ENCODE data around the gene MPZL1. TPM values are rescaled to one million over a fixed set of nuclear protein-coding genes. Genes with fewer than 3 reads are reported as not detected.
"Not testable (repeated sequence)": the region's sequence is repeated elsewhere in the genome, so short reads cannot be mapped to it uniquely, and the experiment has no call there.

The MPZL1 gene
- polyA plus RNA-seq, 1 donor, result 62.4 TPM

GRCh38 chr1:167719715-167720421, 1.9 kb upstream of the MPZL1 start:
- DNase-seq, result not testable (repeated sequence)

DNA sequence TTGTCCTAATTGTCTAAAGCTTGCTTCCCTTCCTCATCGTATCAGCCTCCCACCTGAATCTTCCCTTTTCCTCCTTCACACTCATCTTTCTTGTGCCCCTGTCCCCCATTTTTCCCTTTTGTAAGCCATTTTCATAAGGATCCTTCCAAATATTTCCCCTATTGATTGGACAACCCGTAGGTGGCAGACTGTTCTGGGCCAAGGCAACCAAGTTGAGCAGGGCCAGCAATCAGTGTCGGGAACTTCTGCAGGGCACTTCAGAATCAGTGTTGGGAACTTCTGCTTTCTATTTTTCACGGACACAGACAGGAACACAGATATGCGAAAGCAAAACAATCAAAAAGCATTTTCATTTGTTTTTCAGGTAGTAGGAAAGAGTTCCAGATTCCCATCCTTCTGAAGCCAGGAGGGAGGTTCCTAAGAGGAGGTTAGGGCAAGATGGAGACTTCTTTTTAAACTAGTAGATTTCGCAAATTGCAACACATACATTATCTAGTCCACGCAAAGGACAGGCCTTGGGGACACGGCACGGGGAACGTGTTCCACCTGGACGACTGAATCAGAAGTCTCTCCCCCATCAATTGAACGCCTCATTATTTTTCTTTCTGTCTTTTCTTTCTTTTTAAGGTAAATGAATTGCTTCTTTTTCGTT, 691 bp upstream of the MPZL1 start:
- DNase-seq, result peak; percentile 54

DNA sequence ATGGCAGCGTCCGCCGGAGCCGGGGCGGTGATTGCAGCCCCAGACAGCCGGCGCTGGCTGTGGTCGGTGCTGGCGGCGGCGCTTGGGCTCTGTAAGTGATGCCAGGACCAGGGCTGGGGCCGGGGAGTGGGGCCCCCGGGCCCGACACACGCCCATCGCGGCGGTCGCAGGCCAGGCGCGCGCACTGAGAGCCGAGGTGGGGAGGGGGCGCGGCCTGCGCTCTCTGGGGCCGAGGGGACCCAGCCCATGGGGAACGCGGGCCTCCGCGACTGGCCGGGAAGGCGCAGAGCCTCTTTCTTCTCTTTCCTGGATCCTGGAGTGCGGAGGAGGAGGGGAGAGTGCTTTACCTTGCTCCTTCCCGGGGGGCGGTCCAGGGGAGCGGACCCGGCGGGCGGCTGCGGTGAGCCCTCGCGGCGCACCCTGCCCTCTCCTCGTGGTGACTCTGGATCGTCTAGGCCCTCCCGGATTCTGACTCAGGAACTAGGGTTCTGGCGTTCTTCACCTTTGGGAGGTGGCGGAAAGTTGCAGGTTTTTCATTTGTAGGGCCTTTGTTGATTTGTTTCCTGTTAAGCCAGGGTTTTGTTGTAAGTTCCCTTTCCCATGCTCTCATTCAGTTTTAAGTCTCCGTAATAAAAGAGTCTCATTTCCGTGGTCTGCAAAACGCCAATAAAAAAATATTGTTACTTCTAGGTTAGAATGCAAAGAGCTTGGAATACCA, 529 bp downstream of the MPZL1 start:
- DNase-seq, result peak; percentile 43

GRCh38 chr1:167722870-167723251, 1.1 kb downstream of the MPZL1 start:
- no peak for DNase-seq

DNA sequence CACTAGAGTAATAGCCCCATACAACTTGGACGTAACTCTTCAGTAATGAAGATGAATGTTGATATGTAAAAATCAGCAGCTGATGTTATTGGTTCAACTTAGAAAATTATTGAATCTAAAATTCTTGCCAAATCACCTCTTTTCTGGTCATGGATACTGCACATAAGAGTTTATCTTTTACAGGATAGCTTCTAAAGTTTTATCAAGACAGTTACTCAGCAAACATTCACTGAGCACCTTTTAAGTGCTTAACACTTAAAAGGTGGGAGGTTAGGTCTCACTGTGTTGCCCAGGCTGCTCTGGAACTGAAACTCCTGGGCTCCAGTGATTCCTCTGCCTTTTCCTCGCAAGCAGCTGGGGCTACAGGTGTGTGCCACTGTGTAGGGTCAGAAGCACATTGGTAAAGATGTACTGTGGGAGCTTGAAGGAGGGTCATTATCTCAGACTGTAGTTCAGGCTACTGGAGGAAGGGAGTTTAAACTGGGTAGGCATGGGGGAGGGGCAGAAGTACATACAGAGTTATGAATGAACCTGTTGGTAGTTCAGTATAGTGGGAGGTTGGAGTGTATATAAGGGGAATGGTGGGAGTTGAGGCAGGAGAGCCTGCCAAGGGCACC, 2.0 kb downstream of the MPZL1 start:
- DNase-seq, result no peak

- DNase-seq, result no peak
These were observed 4.2 kb downstream of the MPZL1 start for GRCh38 chr1:167726008-167726407.

DNA sequence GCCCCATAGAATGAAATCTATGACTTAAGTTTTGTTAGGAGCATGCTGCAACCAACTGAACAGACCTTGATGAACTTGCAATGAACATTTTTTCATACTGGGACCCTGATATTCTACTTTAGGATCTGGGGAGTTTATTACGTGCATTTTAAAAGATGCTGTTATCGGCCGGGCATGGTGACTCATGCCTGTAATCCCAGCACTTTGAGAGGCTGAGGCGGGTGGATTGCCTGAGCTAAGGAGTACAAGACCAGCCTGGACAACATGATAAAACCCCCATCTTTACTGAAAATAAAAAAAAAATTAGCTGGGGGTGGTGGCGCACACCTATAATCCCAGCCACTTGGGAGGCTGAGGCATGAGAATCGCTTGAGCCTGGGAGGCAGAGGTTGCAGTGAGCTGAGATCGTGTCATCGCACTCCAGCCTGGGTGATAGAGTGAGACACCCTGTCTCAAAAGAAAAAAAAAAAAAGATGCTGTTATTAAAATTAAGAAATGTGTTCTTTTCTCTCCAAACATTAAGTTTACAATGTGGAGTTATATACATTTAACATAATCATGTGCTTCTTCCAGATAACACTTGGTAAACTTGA, 7.1 kb downstream of the MPZL1 start:
- DNase-seq, result no peak

DNA sequence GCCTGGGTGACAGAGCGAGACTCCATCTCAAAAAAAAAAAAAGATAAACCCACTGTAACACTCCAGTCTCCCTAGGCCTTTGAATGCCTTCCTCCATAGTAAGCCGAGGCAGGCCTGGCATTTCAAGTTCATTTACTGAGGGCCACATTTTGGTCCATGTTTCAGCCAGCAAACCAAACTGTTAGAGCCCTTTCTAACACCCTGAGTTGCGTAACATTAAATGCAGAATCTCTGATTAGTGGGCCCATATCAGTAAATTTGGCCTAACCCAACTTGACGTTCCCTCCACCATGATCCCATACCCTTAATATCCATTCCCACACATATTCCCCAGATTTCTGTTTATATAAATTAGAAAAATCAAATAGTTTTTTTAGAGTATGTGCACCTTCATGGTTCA, 12.4 kb downstream of the MPZL1 start:
- no peak for DNase-seq

- DNase-seq, result no peak
These were observed 13.1 kb downstream of the MPZL1 start for GRCh38 chr1:167734841-167735240.

DNA sequence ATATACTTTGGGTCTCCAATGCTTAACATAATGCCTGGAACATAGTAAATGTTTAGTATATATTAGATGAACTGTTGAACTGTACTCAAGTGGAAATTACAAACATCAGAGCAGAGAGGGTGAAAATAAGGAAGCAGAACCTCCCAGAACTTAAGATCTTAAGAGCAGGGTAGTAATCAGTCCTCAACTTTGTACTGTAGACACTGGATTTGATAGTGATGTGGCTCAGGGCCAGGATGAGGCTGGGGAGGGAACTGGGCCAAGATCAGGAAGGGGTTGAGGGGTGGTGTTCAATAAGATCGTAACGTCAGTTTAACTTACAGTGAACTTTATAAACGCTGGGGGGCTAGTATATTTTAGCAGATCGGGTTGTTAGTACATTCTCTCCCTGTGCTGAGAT, 15.4 kb downstream of the MPZL1 start:
- DNase-seq, result no peak

DNA sequence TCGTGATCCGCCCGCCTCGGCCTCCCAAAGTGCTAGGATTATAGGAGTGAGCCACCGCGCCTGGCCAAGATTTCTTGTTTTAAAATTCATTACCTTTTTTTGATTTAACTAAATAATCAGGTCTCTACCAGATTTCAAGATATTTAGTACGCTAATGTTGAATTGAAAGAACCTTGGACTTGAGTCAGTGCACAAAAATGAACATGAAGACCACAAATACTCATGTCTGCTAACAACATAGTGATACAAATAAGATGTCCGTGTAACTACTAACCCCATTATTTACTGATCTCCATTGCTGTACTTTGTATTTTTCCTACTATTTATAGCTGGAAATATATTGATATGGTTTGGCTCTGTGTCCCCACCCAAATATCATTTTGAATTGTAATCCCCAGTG, 16.4 kb downstream of the MPZL1 start:
- no peak for DNase-seq

GRCh38 chr1:167739752-167740151, 18.0 kb downstream of the MPZL1 start:
- DNase-seq, result no peak

DNA sequence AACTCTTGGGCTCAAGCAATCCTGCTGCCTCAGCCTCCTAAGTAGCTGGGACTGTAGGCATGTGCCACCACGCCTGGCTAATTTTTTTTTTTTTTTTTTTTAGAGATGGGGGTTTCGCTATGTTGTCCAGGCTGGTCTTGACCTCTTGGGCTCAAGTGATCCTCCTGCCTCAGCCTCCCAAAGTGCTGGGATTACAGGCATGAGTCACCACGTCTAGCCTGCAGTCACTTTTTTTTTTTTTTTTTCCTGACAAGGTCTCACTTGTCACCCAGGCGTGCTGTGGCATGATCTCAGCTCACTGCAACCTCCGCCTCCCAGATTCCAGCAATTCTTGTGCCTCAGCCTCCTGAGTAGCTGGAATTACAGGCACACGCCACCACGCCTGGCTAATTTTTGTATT, 19.3 kb downstream of the MPZL1 start:
- DNase-seq, result not testable (repeated sequence)

GRCh38 chr1:167742392-167743057, 20.7 kb downstream of the MPZL1 start:
- not testable (repeated sequence) for DNase-seq

DNA sequence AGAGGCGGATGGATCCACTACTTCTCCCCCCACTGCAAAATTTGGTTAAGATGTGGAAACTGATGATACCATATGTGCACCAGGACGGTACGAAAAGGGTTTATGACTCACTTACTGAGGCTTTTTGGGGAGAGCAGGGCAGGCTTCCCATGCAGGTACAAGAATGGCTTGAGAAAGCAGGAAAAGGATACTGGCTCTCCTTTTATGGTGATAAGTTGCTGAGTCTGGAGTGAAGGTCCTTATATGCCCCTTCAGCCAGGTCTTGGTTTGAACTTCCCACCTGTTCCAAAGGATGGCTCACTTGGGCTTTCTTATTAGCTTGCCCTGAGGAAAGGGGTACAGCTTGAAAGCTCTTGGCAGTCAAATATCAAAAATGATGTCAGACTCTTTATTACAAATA, 23.1 kb downstream of the MPZL1 start:
- DNase-seq, result no peak

DNA sequence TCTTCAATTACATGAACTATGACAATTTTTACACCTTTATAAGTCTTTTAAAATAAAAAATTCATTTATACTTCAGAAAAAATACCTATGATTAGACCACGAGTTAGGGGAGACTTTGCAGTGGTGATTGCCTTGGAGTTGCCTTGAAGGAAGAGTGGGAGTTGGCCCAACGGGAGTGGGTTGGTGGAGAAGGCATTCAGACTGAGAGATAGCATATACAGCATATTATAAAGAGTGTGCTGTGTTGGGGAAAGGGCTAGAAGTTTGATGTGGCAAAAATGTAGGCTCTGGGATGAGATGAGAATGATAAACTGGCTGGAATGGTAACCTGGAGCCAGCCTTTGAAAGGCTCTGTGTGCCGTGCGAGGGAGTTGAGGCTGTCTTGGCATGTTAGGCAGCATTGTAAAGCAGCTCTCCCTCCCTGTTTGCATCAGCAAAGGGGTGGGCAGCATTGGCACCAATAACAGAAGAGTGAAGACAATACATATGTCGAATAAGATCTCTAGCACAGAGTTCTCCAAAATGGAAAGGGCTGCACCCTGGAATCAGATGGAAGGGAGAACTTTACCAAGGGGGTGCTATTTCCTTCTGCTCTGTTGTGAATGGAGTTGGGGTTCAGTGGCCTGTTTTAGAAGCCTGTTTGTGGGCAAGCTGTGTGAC, 24.4 kb downstream of the MPZL1 start:
- no peak for DNase-seq

DNA sequence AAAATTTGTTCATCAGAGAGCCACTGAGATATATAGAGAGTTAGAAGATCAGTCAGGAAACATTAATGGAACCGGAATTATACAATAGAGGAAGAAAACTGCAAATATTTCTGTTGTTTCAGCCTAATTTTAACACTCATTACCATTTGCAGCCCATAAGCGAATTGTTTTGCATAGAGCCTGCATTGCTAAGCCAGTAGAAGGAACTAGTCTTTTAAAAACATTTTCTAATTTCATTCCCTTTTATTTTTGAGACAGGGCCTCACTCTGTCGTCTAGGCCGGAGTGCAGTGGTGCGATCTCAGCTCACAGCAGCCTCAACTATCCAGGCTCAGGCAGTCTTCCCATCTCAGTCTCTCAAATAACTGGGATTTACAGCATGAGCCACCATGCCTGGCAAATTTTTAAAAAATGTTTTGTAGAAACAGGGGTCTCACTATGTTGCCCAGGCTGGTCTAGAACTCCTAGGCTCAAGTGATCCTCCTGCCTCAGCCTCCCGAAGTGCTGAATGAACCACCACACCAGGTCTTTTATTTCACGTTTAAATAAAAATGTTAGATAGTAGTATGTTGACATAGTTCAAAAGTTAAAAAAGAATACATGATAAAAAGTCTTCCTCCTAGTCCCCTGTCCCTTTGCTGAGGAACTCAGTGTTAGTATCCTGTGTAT, 25.3 kb downstream of the MPZL1 start:
- no peak for DNase-seq

DNA sequence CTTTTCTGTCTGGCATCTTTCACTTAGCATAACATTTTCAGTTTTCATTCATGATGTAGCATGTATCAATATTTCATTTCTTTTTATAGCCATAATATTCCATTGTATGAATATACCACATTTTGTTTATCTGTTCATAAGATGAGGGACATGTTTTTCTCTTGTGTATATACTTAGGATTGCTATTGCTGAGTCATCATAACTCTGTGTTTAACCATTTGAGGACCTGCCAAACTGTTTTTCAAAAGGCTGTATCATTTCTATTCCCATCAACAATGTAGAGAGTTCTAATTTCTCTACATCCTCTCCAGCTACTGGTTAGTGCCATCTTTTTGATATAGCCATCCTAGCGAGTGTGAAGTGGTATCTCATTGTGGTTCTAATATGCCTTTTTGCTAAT, 26.2 kb downstream of the MPZL1 start:
- no peak for DNase-seq

DNA sequence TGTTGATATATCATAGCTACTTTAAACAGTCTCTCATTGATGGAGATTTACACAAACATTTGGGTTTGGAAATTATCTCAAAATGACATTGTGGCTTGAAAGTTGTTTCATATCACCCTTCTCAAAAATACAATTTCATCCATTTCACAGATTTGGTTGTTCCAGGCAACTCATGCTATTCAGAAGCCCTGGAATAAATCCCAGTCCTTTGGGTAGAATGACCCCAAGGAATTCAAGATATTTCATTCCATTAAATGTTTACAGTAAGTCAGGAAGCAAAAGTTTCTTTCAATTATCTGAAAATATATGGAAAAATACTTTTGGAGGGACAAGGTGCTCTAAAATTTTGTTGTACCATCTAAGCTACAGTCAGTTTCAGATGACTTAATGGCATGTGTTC, 27.1 kb downstream of the MPZL1 start:
- no peak for DNase-seq

DNA sequence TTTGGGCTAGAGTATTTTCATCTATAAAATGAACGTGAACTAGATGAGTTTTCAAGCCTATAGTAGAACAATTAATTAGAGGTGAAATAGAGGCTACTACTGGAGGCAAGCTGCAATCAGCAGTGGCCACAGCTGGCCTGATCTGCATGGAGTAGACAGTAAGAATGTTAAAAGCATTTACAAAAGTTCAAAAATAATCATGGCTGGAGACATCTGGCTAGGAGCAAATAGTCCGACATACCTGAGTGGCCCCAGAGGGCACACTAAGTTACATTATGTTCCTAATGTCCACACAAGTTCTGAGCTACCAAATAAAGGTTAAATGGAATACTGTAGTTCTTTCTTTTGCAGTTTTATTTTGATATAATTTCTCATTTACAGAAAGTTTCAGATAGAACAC, 28.0 kb downstream of the MPZL1 start:
- no peak for DNase-seq

DNA sequence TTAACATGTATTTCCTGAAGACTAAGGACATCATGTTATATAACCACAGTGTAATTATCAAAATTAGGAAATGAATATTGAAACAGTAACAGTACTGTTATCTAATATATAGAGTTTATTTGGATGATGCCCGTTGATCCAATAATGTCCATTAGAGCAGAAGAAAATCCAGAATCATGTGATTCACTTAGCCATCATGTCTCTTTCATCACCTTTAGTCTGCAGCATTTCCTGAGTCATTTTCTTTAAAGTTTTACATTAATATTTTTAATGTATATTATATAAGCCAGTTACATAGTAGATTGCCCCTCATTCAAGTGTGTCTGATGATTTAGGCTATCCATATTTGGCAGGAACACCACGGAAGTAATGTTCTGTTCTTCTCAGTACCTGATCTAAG, 28.9 kb downstream of the MPZL1 start:
- no peak for DNase-seq

All from hindlimb muscle (tissue), 1 donor.